Chondrocyte (in vitro differentiated cells): ENCODE data around the gene CFDP1. TPM values are rescaled to one million over a fixed set of nuclear protein-coding genes. Genes with fewer than 3 reads are reported as not detected.
A peak's percentile ranks its signal among the peaks of the same experiment; 100 is the strongest.

Experiments
- DNase-seq: peaks from one replicate; pipeline ENCODE4 v3.0.0; 2021; ENCODE audit warnings: mixed read lengths, low spot score
- H3K27ac Mint-ChIP-seq: one replicate; pipeline ENCODE4 v1.8.0; 2021; ENCODE audit warnings: mild to moderate bottlenecking, moderate library complexity, mixed read lengths; ENCODE audit not compliant: unreplicated experiment
- H3K27me3 Mint-ChIP-seq: 2 replicates; pipeline ENCODE4 v1.8.0; 2021; ENCODE audit warnings: low read depth, mixed read lengths
- H3K36me3 Mint-ChIP-seq: 2 replicates; pipeline ENCODE4 v1.8.0; 2021; ENCODE audit warnings: low read depth, mixed read lengths
- H3K4me1 Mint-ChIP-seq: 2 replicates; pipeline ENCODE4 v1.8.0; 2021; ENCODE audit warnings: low read depth, mild to moderate bottlenecking, mixed read lengths
- H3K4me3 Mint-ChIP-seq: one replicate; pipeline ENCODE4 v1.8.0; 2021; ENCODE audit warnings: mild to moderate bottlenecking, moderate library complexity, mixed read lengths; ENCODE audit not compliant: unreplicated experiment
- H3K9me3 Mint-ChIP-seq: 2 replicates; pipeline ENCODE4 v1.8.0; 2021; ENCODE audit warnings: low read depth, mixed read lengths
- total RNA-seq: library from RNA; stranded (reverse); gene quantifications from 3 replicates; pipeline ENCODE4 v1.2.1, GENCODE V29; 2021
- TF ChIP-seq, protein P1 (sequence below): fragments of 200-600 bp; sonication (generic); IDR thresholded peaks from 2 replicates; pipeline ENCODE4 v1.5.0; 2021; ENCODE audit warnings: antibody characterized with exemption, mild to moderate bottlenecking, moderate library complexity

CFDP1 gene
- total RNA-seq, 1 donor from 2014 or later: 45.3 TPM

DNA sequence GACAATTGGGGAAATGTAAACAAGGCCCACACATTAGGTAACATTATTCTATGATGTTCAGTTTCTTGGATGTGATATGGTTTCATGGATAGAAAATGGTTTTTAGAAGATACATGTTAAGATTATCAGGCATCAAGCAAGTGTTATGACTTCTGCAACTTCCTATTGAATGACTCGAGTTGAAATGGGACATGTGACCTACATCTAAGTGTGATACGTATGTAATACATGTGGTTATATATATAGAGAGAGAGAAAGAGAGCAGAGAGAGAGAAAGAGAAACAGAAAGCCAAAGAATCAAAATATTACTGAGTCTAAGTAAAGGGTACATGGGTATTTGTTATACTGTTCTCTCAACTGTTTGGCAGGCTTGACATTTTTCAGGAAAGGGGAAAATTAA is 29.5 kb upstream of the CFDP1 start:
- Mint-ChIP-seq H3K27ac (peak overlapping the region; percentile 39), H3K9me3 (no peaks in the 10 kb centered on the region), H3K27me3 (no peaks in the 10 kb centered on the region), H3K4me1 (peaks cover 36% of the 10 kb centered on the region), H3K4me3 (peak overlapping the region; percentile 89), H3K36me3 (peaks cover 2% of the 10 kb centered on the region)
- DNase-seq: no peak
- TF ChIP-seq, protein P1, sequence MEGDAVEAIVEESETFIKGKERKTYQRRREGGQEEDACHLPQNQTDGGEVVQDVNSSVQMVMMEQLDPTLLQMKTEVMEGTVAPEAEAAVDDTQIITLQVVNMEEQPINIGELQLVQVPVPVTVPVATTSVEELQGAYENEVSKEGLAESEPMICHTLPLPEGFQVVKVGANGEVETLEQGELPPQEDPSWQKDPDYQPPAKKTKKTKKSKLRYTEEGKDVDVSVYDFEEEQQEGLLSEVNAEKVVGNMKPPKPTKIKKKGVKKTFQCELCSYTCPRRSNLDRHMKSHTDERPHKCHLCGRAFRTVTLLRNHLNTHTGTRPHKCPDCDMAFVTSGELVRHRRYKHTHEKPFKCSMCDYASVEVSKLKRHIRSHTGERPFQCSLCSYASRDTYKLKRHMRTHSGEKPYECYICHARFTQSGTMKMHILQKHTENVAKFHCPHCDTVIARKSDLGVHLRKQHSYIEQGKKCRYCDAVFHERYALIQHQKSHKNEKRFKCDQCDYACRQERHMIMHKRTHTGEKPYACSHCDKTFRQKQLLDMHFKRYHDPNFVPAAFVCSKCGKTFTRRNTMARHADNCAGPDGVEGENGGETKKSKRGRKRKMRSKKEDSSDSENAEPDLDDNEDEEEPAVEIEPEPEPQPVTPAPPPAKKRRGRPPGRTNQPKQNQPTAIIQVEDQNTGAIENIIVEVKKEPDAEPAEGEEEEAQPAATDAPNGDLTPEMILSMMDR: no peak

DNA sequence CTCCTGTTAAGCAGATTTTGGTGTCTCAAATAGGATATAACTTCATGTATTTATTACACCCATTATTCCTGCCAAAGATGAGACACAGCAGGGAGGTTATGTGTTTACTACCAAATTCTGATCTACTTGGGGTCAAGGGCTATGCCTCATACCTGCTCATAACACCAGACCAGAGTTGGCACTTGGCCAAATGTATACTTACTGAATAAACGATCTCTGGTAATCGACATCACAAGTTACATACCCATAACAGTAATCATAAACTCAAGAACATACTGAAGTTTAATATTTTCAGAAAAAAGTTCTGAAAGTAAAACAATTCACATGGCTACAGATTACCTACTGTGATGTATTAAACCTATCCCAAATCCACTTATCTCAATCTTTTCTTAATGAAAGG is 28.3 kb upstream of the CFDP1 start:
- Mint-ChIP-seq H3K4me1 (peaks cover 36% of the 10 kb centered on the region), H3K27ac (no peak overlapping the region), H3K27me3 (no peaks in the 10 kb centered on the region), H3K4me3 (no peak overlapping the region), H3K36me3 (peaks cover 2% of the 10 kb centered on the region), H3K9me3 (no peaks in the 10 kb centered on the region)
- TF ChIP-seq, protein P1: no peak
- no peak for DNase-seq

DNA sequence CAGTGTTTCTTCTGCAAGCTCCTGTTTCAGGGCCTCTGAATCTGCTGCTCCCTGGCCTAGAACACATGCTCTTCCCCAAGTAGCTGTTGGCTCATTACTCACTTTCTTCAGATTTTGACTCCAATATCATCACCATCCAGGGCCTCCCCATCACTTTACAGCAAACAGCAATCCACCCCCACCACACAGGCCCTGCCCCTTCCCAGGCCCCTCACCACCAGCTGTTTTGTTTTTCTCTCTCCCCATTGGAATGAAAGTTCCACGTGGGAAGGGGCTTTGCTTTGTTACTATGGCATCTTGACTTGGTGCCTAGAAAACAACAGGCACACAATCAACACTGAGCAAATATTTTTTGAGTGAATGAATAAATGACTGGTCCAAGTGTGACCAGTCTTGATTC is 27.1 kb upstream of the CFDP1 start:
- H3K4me3 Mint-ChIP-seq: no peak overlapping the region
- peaks cover 2% of the 10 kb centered on the region for H3K36me3 Mint-ChIP-seq
- TF ChIP-seq, protein P1: no peak
- H3K4me1 Mint-ChIP-seq: peaks cover 39% of the 10 kb centered on the region
- H3K27ac Mint-ChIP-seq: no peak overlapping the region
- DNase-seq: no peak
- H3K27me3 Mint-ChIP-seq: no peaks in the 10 kb centered on the region
- H3K9me3 Mint-ChIP-seq: no peaks in the 10 kb centered on the region

DNA sequence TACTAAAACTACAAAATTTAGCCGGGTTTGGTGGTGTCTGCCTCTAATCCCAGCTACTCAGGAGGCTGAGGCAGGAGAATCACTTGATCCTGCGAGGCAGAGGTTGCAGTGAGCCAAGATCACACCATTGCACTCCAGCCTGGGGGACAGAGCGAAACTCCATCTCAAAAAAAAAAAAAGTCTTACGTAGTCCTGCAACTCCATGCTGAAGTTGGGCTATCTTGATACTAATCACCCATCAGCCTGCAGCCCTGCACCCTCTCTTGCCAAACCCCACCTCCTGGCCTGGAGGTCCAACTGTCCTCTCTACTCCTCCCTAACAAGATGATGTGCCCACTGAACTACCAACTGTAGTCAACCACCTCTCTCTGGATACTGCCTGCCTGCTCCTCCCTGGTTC is 26.4 kb upstream of the CFDP1 start:
- no peaks in the 10 kb centered on the region for H3K27me3 Mint-ChIP-seq
- TF ChIP-seq, protein P1: no peak
- DNase-seq: no peak
- no peak overlapping the region for H3K27ac Mint-ChIP-seq
- no peaks in the 10 kb centered on the region for H3K9me3 Mint-ChIP-seq
- H3K4me1 Mint-ChIP-seq: peaks cover 37% of the 10 kb centered on the region
- no peak overlapping the region for H3K4me3 Mint-ChIP-seq
- H3K36me3 Mint-ChIP-seq: peaks cover 2% of the 10 kb centered on the region

DNA sequence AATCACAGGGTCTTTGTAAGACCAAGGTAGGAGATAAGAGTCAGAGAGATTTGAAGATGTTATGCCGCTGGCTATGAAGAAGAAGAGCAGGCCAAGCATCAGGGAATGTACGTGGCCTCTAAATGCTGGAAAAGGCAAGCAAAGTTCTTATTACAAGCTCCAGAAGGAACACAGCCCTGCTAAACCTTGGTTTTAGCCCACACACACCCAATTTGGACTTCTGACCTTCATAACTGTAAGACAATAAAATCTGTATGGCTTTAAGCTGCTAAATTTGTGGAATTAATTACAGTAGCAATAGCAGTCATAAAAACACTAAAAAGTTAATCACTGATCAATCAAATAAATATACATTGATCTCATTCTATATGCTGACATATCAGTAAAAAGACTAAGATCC is 25.1 kb upstream of the CFDP1 start:
- H3K27me3 Mint-ChIP-seq: no peaks in the 10 kb centered on the region
- H3K4me3 Mint-ChIP-seq: no peak overlapping the region
- no peaks in the 10 kb centered on the region for H3K9me3 Mint-ChIP-seq
- DNase-seq: no peak
- peaks cover 2% of the 10 kb centered on the region for H3K36me3 Mint-ChIP-seq
- TF ChIP-seq, protein P1: no peak
- peaks cover 41% of the 10 kb centered on the region for H3K4me1 Mint-ChIP-seq
- H3K27ac Mint-ChIP-seq: no peak overlapping the region
